GM18870 (cell line): ENCODE data around the gene CFH.
"Not testable (repeated sequence)": the region's sequence is repeated elsewhere in the genome, so short reads cannot be mapped to it uniquely, and the experiment has no call there.

Source experiments
- ATAC-seq: cut with Tn5 transposase; IDR thresholded peaks from one replicate; pipeline ENCODE4 v1.9.1; 2021; ENCODE audit warnings: moderate library complexity; ENCODE audit not compliant: unreplicated experiment

The CFH gene

GRCh38 chr1:196651637-196652215 is at the start of gene CFH:
TSS of gene CFH (plus strand) at chr1:196652043. CDS start at chr1:196652118, 75 bp downstream.
- ATAC-seq: no peak

DNA sequence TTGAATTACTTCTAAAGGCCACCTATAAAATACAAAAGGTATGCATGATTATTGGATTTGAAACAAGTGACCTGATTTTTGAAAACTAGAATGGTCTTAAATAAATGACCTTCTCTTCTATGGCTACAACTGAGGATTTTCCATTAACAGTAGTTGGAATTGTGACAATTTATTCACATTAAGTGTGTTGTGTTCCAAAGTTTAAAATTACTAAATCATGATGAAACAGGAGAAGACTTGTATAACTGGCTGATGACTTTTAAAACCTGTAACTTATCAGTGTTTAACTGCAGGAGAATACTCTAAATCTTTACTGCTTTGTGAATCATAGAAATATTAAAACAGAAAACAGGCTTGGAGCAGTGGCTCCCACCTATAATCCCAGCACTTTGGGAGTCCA is 48.2 kb upstream of the CFH start:
- no peak for ATAC-seq

GRCh38 chr1:196607981-196608380 is 43.9 kb upstream of the CFH start:
- no peak for ATAC-seq

DNA sequence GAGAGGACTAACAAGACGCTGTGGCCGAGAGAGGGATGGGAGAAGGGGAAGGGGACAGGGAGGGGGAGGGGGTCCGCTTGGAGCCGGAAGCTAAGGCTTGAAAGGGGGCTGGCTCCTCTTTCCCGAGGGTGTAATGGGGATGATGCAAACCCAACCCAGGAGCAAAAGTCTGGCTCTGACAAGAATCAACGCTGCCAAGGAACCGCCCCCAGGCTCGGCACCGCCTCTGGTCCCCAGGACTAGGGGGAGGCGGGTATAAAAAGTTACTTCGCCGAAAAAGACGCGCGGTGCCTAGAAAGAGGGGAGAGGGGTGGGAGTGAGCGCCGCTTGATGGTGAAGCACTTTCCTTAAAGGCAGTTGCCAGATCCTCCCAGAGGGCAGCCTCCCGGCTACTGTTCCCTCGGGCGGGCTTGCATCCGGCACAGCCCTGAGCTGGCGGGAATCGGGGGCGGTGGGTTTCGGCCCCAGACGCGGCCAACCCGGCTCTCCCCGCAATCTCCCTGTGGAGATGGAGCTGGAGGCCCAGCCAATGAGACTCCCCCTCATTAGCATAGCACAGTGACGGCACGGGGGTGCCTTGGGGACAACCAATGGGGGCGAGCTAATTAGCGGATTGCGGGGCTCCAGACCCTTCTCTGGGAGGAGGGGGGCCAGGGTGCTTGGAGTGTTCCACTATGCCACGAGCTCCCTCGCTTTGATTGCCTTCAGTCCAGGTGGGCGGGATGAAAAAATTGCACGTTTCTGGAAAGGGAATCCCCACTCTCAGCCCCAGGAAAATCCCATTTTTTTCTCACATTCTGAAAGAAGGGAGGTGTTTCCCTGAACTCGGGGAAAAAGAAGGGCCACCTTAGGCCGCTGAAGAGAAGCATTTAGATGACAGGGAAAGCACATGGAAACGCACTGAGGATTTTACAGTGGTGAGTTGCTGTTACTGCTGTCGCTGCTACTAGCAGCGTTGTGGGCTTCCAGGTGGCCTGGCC is 43.2 kb upstream of the CFH start, which contains the start of gene KCNT2:
KCNT2 (minus strand) TSS at position 51 of the 980 bp plus-strand sequence. CDS start 131 bp downstream, outside the sequence.
- peak; percentile 40 for ATAC-seq

- ATAC-seq: no peak
Observed at GRCh38 chr1:196609370-196609737, 42.5 kb upstream of the CFH start.

GRCh38 chr1:196611873-196612272 is 40.0 kb upstream of the CFH start:
- ATAC-seq: no peak

DNA sequence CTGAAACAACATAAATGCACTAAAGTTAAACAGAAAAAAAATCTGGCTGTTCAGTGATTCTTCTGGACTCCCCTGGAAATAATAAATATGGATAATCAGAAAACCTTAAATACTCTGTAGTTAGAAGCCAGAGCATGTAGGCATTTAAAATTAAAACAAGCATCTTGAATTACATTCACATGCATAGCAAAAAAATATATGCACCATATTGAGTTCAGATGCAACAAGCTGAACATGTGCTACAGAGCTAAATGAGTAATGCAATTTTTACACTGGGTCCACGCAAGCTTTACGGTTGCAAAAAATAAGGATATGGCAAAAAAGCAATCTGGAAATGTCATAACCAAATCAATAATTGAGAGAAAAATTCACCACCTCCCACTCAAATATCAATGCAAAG is 32.1 kb upstream of the CFH start:
- ATAC-seq: no peak

GRCh38 chr1:196623079-196623478 is 28.8 kb upstream of the CFH start:
- no peak for ATAC-seq

DNA sequence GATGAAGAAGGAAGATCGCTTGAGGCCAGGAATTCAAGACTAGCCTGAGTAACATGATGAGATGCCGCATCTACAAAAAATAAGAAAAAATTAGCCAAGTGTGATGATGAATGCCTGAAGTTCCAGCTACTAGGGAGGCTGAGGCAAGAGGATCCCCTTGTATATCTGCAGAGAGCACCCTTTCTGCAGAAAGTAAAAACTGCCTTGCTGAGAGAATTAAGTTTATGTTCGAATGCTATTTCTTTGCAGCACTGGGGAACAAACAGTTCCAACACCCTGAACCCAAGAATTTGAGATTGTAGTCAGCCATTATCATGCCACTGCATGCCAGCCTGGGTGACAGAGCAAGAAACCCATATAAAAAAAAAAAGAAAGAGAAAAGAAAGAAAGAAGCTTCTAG is 23.0 kb upstream of the CFH start:
- ATAC-seq: no peak

- no peak for ATAC-seq
Observed at GRCh38 chr1:196637606-196638005, 14.2 kb upstream of the CFH start.

DNA sequence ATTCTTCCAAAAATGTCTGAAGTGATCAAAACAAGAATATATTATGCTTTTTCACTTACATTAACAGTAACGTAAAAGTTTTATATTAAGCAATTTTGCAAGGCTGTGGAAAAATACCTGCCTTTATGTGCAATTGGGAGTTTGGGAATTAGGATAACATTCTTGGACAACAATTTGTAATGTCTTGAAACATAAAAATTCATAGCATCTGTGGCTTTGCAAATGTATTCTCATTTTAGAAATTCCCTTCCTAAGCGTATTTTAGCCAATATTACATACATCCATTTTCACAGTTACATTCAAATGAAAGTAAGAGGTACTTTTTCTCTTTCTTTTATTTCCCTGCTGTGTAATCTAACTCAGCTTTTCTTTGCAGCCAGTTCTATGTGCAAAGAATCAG is 13.4 kb upstream of the CFH start:
- ATAC-seq: no peak

DNA sequence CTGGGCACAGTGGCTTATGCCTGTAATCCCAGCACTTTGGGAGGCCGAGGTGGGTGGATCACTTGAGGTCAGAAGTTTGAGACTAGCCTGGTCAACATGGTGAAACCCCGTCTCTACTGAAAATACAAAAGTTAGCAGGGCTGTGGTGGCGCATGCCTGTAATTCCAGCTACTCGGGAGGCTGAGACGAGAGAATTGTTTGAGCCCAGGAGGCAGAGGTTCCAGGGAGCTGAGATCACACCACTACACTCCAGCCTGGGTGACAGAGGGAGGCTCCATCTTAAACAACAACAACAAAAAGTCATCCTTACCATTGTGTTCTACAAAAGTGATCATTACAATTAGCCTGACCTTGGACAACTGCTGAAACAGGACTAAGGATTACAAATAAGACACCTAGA is 12.6 kb upstream of the CFH start:
- not testable (repeated sequence) for ATAC-seq

GRCh38 chr1:196640976-196641375 is 10.9 kb upstream of the CFH start:
- ATAC-seq: no peak

DNA sequence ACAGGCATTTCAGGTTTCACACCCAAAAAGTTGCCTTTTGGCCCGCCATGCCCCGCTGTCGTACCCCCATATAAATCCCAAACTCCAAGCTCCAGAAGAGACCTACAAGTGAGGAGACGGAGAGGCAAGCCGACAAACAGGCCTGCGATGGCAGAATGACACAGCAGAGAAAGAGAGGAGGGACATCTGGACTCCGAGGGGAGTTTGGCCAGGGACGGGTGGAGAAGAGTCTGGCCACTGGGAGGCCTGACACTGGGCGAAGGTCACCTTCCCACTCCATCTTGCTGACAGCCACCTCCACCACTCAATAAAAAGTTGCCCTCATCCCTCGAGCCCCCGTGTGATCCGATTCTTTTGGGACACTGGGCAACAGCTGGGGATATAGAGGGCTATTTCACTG is 1.9 kb upstream of the CFH start:
- ATAC-seq: no peak

GRCh38 chr1:196650403-196650802 is 1.4 kb upstream of the CFH start:
- ATAC-seq: no peak

DNA sequence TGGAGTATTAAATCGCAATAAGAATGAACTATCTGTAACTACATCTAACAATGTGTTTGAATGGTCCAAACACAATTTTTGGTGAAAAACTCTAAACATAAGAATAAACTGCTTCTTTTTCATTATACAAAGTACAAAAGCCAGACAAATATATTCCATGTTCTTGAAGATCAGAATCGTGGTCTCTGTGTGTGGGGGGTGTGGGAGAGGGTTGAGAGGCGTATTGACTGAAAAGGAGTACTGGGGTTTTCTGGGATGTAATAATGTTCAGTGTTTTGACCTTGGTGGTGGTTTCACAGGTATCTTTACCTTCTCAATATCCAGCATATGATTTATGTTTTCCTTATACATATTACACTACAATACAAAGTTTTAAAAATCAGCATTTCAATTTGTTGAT is 764 bp upstream of the CFH start:
- no peak for ATAC-seq

GRCh38 chr1:196654271-196654670 is 2.4 kb downstream of the CFH start:
- no peak for ATAC-seq

DNA sequence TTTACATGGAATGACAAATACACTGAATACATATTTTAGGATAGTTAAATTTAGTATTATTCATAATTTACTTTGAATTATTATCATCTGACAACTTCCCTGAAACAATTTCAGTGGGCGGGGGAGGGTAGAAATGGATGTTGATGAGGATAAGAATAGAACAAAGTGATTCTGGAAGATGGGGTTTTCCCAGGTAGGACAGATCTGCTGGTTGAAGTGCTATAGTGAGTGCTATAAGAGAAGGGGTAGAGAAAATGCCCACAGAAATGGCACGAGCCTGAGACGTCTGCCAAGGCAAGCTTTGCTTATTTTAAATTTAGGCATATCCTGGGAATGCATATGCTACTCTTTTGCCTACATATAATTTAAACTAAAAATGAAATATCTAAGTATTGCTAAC is 3.2 kb downstream of the CFH start:
- no peak for ATAC-seq

DNA sequence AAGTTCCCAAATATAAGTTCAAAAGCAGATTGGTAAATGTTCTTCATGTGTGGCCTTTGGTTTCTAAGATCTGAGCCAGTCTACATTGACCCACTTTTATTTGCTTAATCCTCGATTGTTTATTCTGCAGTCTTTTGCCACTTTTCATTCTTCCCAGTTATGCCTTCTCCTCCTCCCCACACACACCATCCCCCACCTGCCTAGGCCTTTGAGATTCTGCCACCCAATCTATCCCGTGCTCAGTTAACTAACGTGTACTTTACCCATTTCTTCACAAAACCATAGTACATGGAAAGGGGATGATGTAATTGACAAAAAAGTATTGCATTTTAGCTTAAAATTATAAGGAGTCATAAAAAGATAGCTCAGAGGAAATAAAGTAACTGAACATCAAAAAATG is 3.7 kb downstream of the CFH start:
- no peak for ATAC-seq

GRCh38 chr1:196659471-196659870 is 7.6 kb downstream of the CFH start:
- ATAC-seq: no peak

- no peak for ATAC-seq
Observed at GRCh38 chr1:196660272-196660671, 8.4 kb downstream of the CFH start.

DNA sequence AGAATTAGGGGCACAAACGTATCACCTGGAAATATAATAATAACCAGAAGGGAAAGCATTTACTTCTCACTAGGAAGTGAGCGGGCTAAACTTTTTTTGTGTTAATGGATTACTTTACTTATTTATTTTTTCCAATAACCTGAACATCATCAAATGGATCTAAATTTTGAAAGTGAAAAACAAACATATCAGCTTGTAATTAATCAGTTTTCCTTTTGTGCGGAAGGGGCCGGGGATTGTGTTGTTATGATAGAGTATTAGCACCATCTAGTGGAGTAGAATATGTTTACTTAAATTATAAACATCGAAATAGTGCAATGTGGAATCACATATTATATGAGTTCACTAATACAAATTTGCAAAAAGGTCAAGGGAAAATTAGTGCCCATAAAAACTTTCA is 9.0 kb downstream of the CFH start:
- ATAC-seq: peak; percentile 84
